ENCODE data around the gene ULK4. TPM values are rescaled to one million over a fixed set of nuclear protein-coding genes. Genes with fewer than 3 reads are reported as not detected.
A peak's percentile ranks its signal among the peaks of the same experiment; 100 is the strongest.

ULK4 gene
- total and polyA plus RNA-seq, 2 of the 8 experiments (the other 6 are each of a cell fraction or from before 2014, with no cell fraction given), result 3.0 to 10.8 TPM

DNA sequence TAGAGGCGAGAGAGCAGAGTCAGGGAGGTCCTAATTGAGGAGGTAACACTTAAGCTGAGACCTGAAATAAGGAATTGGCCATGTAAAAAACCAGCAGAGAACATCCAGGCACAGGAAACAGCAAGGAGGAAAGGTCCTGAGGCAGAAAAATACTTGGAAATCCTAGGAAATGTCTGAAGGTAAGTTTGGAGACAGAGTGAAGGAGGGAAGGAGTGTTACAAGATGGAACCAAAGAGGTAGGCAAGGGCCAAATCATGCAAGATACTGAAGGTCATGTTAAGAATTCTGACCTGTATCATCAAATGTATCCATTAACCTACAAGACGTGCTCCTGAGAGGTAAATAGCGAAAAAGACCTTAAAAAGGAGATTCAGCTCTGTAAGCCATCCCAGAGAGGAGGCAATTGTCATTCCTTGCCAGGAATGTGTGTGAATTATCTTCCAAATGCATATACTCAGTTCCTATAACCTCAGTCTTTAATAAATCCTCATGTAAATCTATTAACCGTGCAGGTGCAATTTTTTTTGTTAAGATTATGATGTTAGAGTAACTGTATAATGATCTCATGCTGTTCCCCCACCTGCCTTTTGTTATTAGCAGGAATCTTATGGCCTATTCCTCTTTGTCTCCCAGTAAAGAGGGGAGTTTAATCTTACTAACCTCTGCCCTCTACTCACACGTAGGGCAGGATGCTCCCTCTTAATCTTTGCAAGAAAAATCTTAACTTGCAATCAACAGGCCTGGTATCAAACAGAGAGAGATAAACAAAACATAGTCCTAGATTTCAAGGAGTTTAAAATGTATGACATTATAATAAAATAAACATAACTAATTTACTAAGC, 166.9 kb downstream of the ULK4 start:
- CTCF ChIA-PET (ENCODE audit: partially characterized antibody), result interaction anchor here (0.7 kb wide), 1 partner anchor 110 kb away, joined by 3 read pairs; no protein-coding TSS in a partner anchor
- TF ChIP-seq KDM5A (IDR thresholded peaks at IDR 0.05; ENCODE audit: low read length) (no peak), CBX5 (IDR thresholded peaks at IDR 0.05; ENCODE audit: low read depth, low read length) (no peak), TCF12 (IDR thresholded peaks at IDR 0.05; ENCODE audit: low read depth, low read length) (peak; percentile 75; the same call in 1 of the 2 replicates), POU5F1 (IDR thresholded peaks at IDR 0.05; ENCODE audit: low read depth, low read length) (no peak), TBP (IDR thresholded peaks at IDR 0.05; ENCODE audit: low read depth, low read length) (no peak)

More for the DNA sequence above, 166.9 kb downstream of the ULK4 start:
- Histone ChIP-seq H3K23me2 (ENCODE audit: low read depth, low read length) (no peaks in the 10 kb centered on the region), H2BK12ac (ENCODE audit: low read depth, low read length) (peak overlapping the region; percentile 21; the same call in 1 of the 2 replicates), H3K9me3 (ENCODE audit: insufficient read depth in 2 of 2, low read depth in 1 of 2, low read length in 1 of 2) (no peaks in the 10 kb centered on the region), H2AFZ (ENCODE audit: low read length) (peak overlapping the region; percentile 42; the same call in 1 of the 2 replicates), H2BK120ac (replicated peaks; ENCODE audit: low read depth, low read length) (peak overlapping the region; percentile 86), H3K56ac (replicated peaks; ENCODE audit: insufficient read length, low read depth, low read length) (no peak overlapping the region), H3K36me3 (ENCODE audit: control insufficient read depth in 2 of 4, insufficient read depth in 4 of 4, low read length in 3 of 4) (no peaks in the 10 kb centered on the region), H3K14ac (ENCODE audit: insufficient read length) (no peak overlapping the region), H3K4ac (replicated peaks; ENCODE audit: insufficient read length, low read depth, low read length) (no peak overlapping the region), H3K18ac (ENCODE audit: extremely low read depth, low read length) (no peak overlapping the region), H2AK5ac (ENCODE audit: low read depth, low read length) (peak overlapping the region; percentile 86; the same call in 1 of the 2 replicates), H4K5ac (ENCODE audit: insufficient read length, low read depth, low read length) (no peak overlapping the region), H2BK20ac (ENCODE audit: low read length) (no peak overlapping the region), H3K23ac (ENCODE audit: insufficient read length) (no peak overlapping the region), H3K79me2 (ENCODE audit: control insufficient read depth in 1 of 2, insufficient read depth in 2 of 2, low read length in 2 of 2) (no peaks in the 10 kb centered on the region), H4K20me1 (replicated peaks in 1 of 2; ENCODE audit: control insufficient read depth in 1 of 2, insufficient read depth in 2 of 2, low read length in 2 of 2) (no peaks in the 10 kb centered on the region), H3K27me3 (replicated peaks in 1 of 4; ENCODE audit: control insufficient read depth in 3 of 4, extremely low read depth in 1 of 4, insufficient read depth in 3 of 4, low read length in 3 of 4) (no peaks in the 10 kb centered on the region), H3K4me3 (ENCODE audit: extremely low read depth in 1 of 4, insufficient read depth in 2 of 4, low read depth in 3 of 4, low read length in 4 of 4) (peak overlapping the region in 1 of 4 experiments; percentile 20; a peak in 1 of 8 replicates), H2BK15ac (ENCODE audit: low read length) (no peak overlapping the region), H3K4me1 (replicated peaks in 1 of 4; ENCODE audit: control insufficient read depth in 3 of 4, insufficient read depth in 4 of 4, low read length in 3 of 4) (peaks cover 9 to 19% (median 18%) of the 10 kb centered on the region in 4 experiments), H4K8ac (ENCODE audit: extremely low read depth, insufficient read depth, low read length) (no peak overlapping the region), H3K9ac (replicated peaks in 1 of 4; ENCODE audit: extremely low read depth in 1 of 4, low read depth in 3 of 4, low read length in 3 of 4) (no peak overlapping the region), H3K27ac (ENCODE audit: low read depth, low read length) (peak overlapping the region; percentile 35; the same call in 1 of the 2 replicates), H3K4me2 (ENCODE audit: insufficient read depth in 1 of 2, low read depth in 2 of 2, low read length in 2 of 2) (peak overlapping the region; percentile 41 to 49), H2BK5ac (ENCODE audit: low read depth, low read length) (no peak overlapping the region), H3K79me1 (ENCODE audit: low read depth, low read length) (no peaks in the 10 kb centered on the region), H4K91ac (replicated peaks; ENCODE audit: insufficient read length, low read length) (peak overlapping the region; percentile 75)
- DNase-seq (ENCODE audit: low read depth in 1 of 2, low spot score in 2 of 2) (peak in 1 of 2 experiments; percentile 15), FAIRE-seq (peak; percentile 90)
- WGBS, 2 experiments (ENCODE audit: extremely low coverage in 1 of 2, insufficient coverage in 1 of 2, insufficient read length in 1 of 2, insufficient replicate concordance in 2 of 2, low coverage in 1 of 2, low lambda C conversion rate in 2 of 2, missing lambda C conversion rate in 1 of 2), result 20% methylated on average over 5 of the region's 5 CpGs; no CpG with 5 or more reads in 1 of the 2 experiments
- POLR2A ChIA-PET (ENCODE audit: partially characterized antibody), result interaction anchor here (1.2 to 1.4 kb wide), 2 partner anchors 13 to 596 kb away, joined by 3 read pairs; partner anchors contain the start of gene CTNNB1

All from H1 (cell line).